H1 (cell line): ENCODE results near the gene PLBD1. TPM values are rescaled to one million over a fixed set of nuclear protein-coding genes. Genes with fewer than 3 reads are reported as not detected.
A peak's percentile ranks its signal among the peaks of the same experiment; 100 is the strongest.

Experiments used
- CTCF ChIA-PET: fragments of 300-600 bp; sonication (Branson Sonifier 250); formaldehyde crosslinking; loops from one replicate; lab custom pipeline; 2021; ENCODE audit not compliant: partially characterized antibody; lab: Charles Lee
- POLR2A ChIA-PET: fragments of 300-600 bp; sonication (Branson Sonifier 250); formaldehyde crosslinking; loops from one replicate; lab custom pipeline; 2021; ENCODE audit warnings: inconsistent platforms; ENCODE audit not compliant: partially characterized antibody; lab: Charles Lee
- DNase-seq, 2 experiments: peaks; one replicate each; pipeline versions ENCODE4 v3.0.0 to v3.0.0-alpha.2; 2010 to 2022; ENCODE audit warnings: low spot score in 2 of 2, low read depth in 1 of 2, mixed read lengths in 1 of 2
- FAIRE-seq: peaks from 2 replicates; lab custom pipeline; 2011; peaks lifted over from hg19 to GRCh38; lab: Jason Lieb, UNC
- H2AFZ ChIP-seq: 2 replicates; pipeline ENCODE4 v1.8.1; 2012; ENCODE audit warnings: low read length, inconsistent platforms
- H2AK5ac ChIP-seq: 2 replicates; pipeline ENCODE4 v1.6.1; 2013; ENCODE audit warnings: low read depth, low read length
- H2BK120ac ChIP-seq: replicated peaks from 2 replicates; pipeline ENCODE3; 2013; ENCODE audit warnings: low read depth, low read length, inconsistent platforms
- H2BK12ac ChIP-seq: 2 replicates; pipeline ENCODE4 v1.6.1; 2013; ENCODE audit warnings: low read depth, low read length
- H2BK15ac ChIP-seq: 2 replicates; pipeline ENCODE4 v1.6.1; 2013; ENCODE audit warnings: low read length
- H2BK20ac ChIP-seq: 2 replicates; pipeline ENCODE4 v1.6.1; 2013; ENCODE audit warnings: low read length
- H2BK5ac ChIP-seq: 2 replicates; pipeline ENCODE4 v1.6.1; 2013; ENCODE audit warnings: low read depth, low read length
- H3K14ac ChIP-seq: 2 replicates; pipeline ENCODE4 v1.6.1; 2013; ENCODE audit warnings: inconsistent platforms; ENCODE audit not compliant: insufficient read length
- H3K18ac ChIP-seq: 2 replicates; pipeline ENCODE4 v1.6.1; 2013; ENCODE audit warnings: low read length; ENCODE audit errors: extremely low read depth
- H3K23ac ChIP-seq: 2 replicates; pipeline ENCODE4 v1.6.1; 2013; ENCODE audit warnings: inconsistent platforms; ENCODE audit not compliant: insufficient read length
- H3K23me2 ChIP-seq: 2 replicates; pipeline ENCODE4 v1.6.1; 2013; ENCODE audit warnings: low read depth, low read length
- H3K27ac ChIP-seq: 2 replicates; pipeline ENCODE4 v1.6.1; 2011; ENCODE audit warnings: low read depth, low read length, inconsistent platforms
- H3K27me3 ChIP-seq, 4 experiments: replicated peaks in 1 of 4; 1 replicate in 1 of 4; 2 replicates in 3 of 4; pipeline versions ENCODE4 v1.6.1 to v1.8.1; 2011 to 2013; ENCODE audit warnings: low read length in 3 of 4, mild to moderate bottlenecking in 3 of 4, inconsistent platforms in 2 of 4, mixed read lengths in 2 of 4, moderate library complexity in 1 of 4; ENCODE audit not compliant: control insufficient read depth in 3 of 4, insufficient read depth in 3 of 4; ENCODE audit errors: extremely low read depth in 1 of 4
- H3K36me3 ChIP-seq, 4 experiments: 2 replicates each; pipeline versions ENCODE4 v1.6.1 to v1.8.1; 2011 to 2013; ENCODE audit warnings: mild to moderate bottlenecking in 4 of 4, low read length in 3 of 4, moderate library complexity in 2 of 4, control low read depth in 1 of 4, inconsistent platforms in 1 of 4; ENCODE audit not compliant: insufficient read depth in 4 of 4, control insufficient read depth in 2 of 4
- H3K4ac ChIP-seq: replicated peaks from 2 replicates; pipeline ENCODE3; 2013; ENCODE audit warnings: low read length, low read depth, mixed read lengths, inconsistent platforms; ENCODE audit not compliant: insufficient read length
- H3K4me1 ChIP-seq, 4 experiments: replicated peaks in 1 of 4; 1 replicate in 1 of 4; 2 replicates in 3 of 4; pipeline versions ENCODE4 v1.6.1 to v1.8.1; 2011 to 2013; ENCODE audit warnings: low read length in 3 of 4, inconsistent platforms in 2 of 4, mixed read lengths in 1 of 4; ENCODE audit not compliant: insufficient read depth in 4 of 4, control insufficient read depth in 3 of 4
- H3K4me2 ChIP-seq, 2 experiments: 2 replicates each; pipeline versions ENCODE4 v1.6.1 to v1.8.1; 2011 to 2013; ENCODE audit warnings: low read depth in 2 of 2, low read length in 2 of 2, control low read depth in 1 of 2, inconsistent platforms in 1 of 2, mild to moderate bottlenecking in 1 of 2; ENCODE audit not compliant: insufficient read depth in 1 of 2
- H3K4me3 ChIP-seq, 4 experiments: fragments of 200-600, 300-600 bp in 1 of 4; sonication (generic), shearing (Covaris generic), sonication (Bioruptor Twin) in 1 of 4; 2 replicates each; pipeline versions ENCODE4 v1.5.1 to v1.8.1; 2011 to 2016; ENCODE audit warnings: low read length in 4 of 4, low read depth in 3 of 4, control low read depth in 2 of 4, inconsistent platforms in 2 of 4, mild to moderate bottlenecking in 2 of 4, mixed read lengths in 1 of 4, moderate library complexity in 1 of 4; ENCODE audit not compliant: insufficient read depth in 2 of 4; ENCODE audit errors: extremely low read depth in 1 of 4
- H3K56ac ChIP-seq: replicated peaks from 2 replicates; pipeline ENCODE3; 2013; ENCODE audit warnings: low read depth, mild to moderate bottlenecking, mixed read lengths, low read length, inconsistent platforms; ENCODE audit not compliant: insufficient read length
- H3K79me1 ChIP-seq: 2 replicates; pipeline ENCODE4 v1.6.1; 2013; ENCODE audit warnings: low read depth, low read length, control low read depth
- H3K79me2 ChIP-seq, 2 experiments: 2 replicates each; pipeline versions ENCODE4 v1.6.1 to v1.8.1; 2012 to 2013; ENCODE audit warnings: low read length in 2 of 2, mild to moderate bottlenecking in 2 of 2, inconsistent platforms in 1 of 2; ENCODE audit not compliant: insufficient read depth in 2 of 2, control insufficient read depth in 1 of 2
- H3K9ac ChIP-seq, 4 experiments: replicated peaks in 1 of 4; 1 replicate in 1 of 4; 2 replicates in 3 of 4; pipeline versions ENCODE4 v1.6.1 to v1.8.1; 2011 to 2013; ENCODE audit warnings: low read depth in 3 of 4, low read length in 3 of 4, control low read depth in 2 of 4, mild to moderate bottlenecking in 2 of 4, moderate library complexity in 2 of 4, inconsistent platforms in 1 of 4; ENCODE audit errors: extremely low read depth in 1 of 4
- H3K9me3 ChIP-seq, 2 experiments: 2 replicates each; pipeline versions ENCODE4 v1.6.1 to v1.8.1; 2012 to 2013; ENCODE audit warnings: mild to moderate bottlenecking in 2 of 2, moderate library complexity in 2 of 2, control low read depth in 1 of 2, inconsistent platforms in 1 of 2, low read depth in 1 of 2, low read length in 1 of 2, mixed read lengths in 1 of 2; ENCODE audit not compliant: insufficient read depth in 2 of 2
- H4K20me1 ChIP-seq, 2 experiments: replicated peaks in 1 of 2; 2 replicates each; pipeline versions ENCODE3 to v1.8.1; 2011 to 2013; ENCODE audit warnings: inconsistent platforms in 2 of 2, low read length in 2 of 2, mild to moderate bottlenecking in 1 of 2; ENCODE audit not compliant: insufficient read depth in 2 of 2, control insufficient read depth in 1 of 2
- H4K5ac ChIP-seq: 2 replicates; pipeline ENCODE4 v1.6.1; 2013; ENCODE audit warnings: low read length, low read depth, mixed read lengths, inconsistent platforms; ENCODE audit not compliant: insufficient read length
- H4K8ac ChIP-seq: 2 replicates; pipeline ENCODE4 v1.8.0; 2013; ENCODE audit warnings: mild to moderate bottlenecking, moderate library complexity, low read length, inconsistent platforms; ENCODE audit not compliant: insufficient read depth; ENCODE audit errors: extremely low read depth
- H4K91ac ChIP-seq: replicated peaks from 2 replicates; pipeline ENCODE3; 2013; ENCODE audit warnings: low read length, mixed read lengths, inconsistent platforms; ENCODE audit not compliant: insufficient read length
- CBX5 ChIP-seq: fragments of 300-800, 300-1000 bp; sonication (generic); IDR thresholded peaks from 2 replicates; pipeline ENCODE4 v1.7.1; 2016; ENCODE audit warnings: antibody characterized with exemption, low read length, low read depth
- CEBPB ChIP-seq: IDR thresholded peaks from 2 replicates; pipeline ENCODE4 v1.6.1; 2012; ENCODE audit warnings: low read depth, low read length
- CTBP2 ChIP-seq: IDR thresholded peaks from 2 replicates; pipeline ENCODE4 v1.7.0; 2011; ENCODE audit warnings: borderline replicate concordance, mild to moderate bottlenecking, moderate library complexity, mixed read lengths, low read length; ENCODE audit not compliant: insufficient read depth, insufficient read length
- EP300 ChIP-seq, 2 experiments: IDR thresholded peaks; 1 replicate in 1 of 2; 2 replicates in 1 of 2; pipeline ENCODE4 v1.6.1; 2011 to 2012; ENCODE audit warnings: low read depth in 2 of 2, low read length in 2 of 2, mild to moderate bottlenecking in 2 of 2, borderline replicate concordance in 1 of 2, inconsistent platforms in 1 of 2, moderate library complexity in 1 of 2
- POU5F1 ChIP-seq: IDR thresholded peaks from 2 replicates; pipeline ENCODE4 v1.6.1; 2011; ENCODE audit warnings: low read depth, mild to moderate bottlenecking, low read length, moderate library complexity
- RBBP5 ChIP-seq: IDR thresholded peaks from 2 replicates; pipeline ENCODE4 v1.7.1; 2012; ENCODE audit warnings: low read depth, mild to moderate bottlenecking, inconsistent platforms, low read length, moderate library complexity, borderline replicate concordance
- TBP ChIP-seq: IDR thresholded peaks from 2 replicates; pipeline ENCODE4 v1.6.1; 2011; ENCODE audit warnings: low read depth, low read length, improper control_type of control experiment
- WGBS, 2 experiments: shearing (Covaris generic) in 1 of 2; methylation state at CpG; one replicate each; pipeline versions ENCODE4 v1.1.6 to v1.1.7; 2013 to 2015; ENCODE audit warnings: low lambda C conversion rate in 2 of 2, mixed read lengths in 2 of 2, inconsistent platforms in 1 of 2, low coverage in 1 of 2, missing lambda C conversion rate in 1 of 2; ENCODE audit not compliant: insufficient replicate concordance in 2 of 2, insufficient coverage in 1 of 2, insufficient read length in 1 of 2; ENCODE audit errors: extremely low coverage in 1 of 2, missing lambda C conversion rate in 1 of 2; 5-methylcytosine and 5-hydroxymethylcytosine counted together
- polyA plus RNA-seq, 7 experiments: library from polyadenylated mRNA; depleted of rRNA in 3 of 7; stranded (reverse) in 5 of 7; unstranded in 2 of 7; fragments of >200 nt in 5 of 7; fragments of 200-250 nt in 2 of 7; gene quantifications; 1 replicate in 5 of 7; 2 replicates in 1 of 7; 4 replicates in 1 of 7; pipeline versions ENCODE4 v1.2.1 to v1.2.3, GENCODE V29; 2011 to 2013; ENCODE audit warnings: missing spikeins in 2 of 7, mixed read lengths in 2 of 7
- total RNA-seq: library from RNA; stranded (reverse); fragmentation: NEBNext Ultra II Directional; extraction: Animal tissue kit (Norgen Biotek cat#: 25700); gene quantifications from 2 replicates; pipeline ENCODE4 v1.2.1, GENCODE V29; 2021
- TF ChIP-seq, protein P1 (sequence below): IDR thresholded peaks from 2 replicates; pipeline ENCODE4 v1.6.1; 2012; ENCODE audit warnings: inconsistent platforms

The PLBD1 gene
- total and polyA plus RNA-seq, 2 of the 8 experiments (the other 6 are each of a cell fraction or from before 2014, with no cell fraction given): 6.3 to 12.3 TPM

DNA sequence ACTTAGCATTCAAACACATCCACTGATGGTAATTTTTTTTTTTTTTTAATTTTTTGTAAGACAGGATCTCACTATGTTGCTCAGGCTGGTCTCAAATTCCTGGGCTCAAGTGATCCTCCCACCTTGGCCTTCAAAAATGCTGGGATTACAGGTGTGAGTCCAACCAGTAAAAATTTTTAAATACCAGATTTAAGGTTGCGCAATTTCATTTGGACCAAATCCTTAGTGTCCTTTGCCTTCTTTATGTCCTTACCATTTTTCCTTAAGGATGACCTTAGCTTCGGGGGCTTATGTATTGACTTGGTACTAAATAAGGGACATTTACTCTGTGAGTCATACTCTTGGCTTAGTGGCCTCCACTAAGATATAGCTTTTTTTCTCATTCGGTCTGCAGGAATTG, 4.1 kb upstream of the PLBD1 start:
- Histone ChIP-seq H2BK20ac (no peak overlapping the region), H2BK5ac (no peak overlapping the region), H3K23me2 (peaks cover 11% of the 10 kb centered on the region; the same call in 1 of the 2 replicates), H3K4ac (no peak overlapping the region), H3K4me3 (no peak overlapping the region), H2BK12ac (no peak overlapping the region), H2BK120ac (no peak overlapping the region), H4K8ac (no peak overlapping the region), H3K9ac (no peak overlapping the region), H3K27ac (no peak overlapping the region), H3K9me3 (no peaks in the 10 kb centered on the region), H3K56ac (no peak overlapping the region), H3K27me3 (peaks cover 0 to 4% (median 1%) of the 10 kb centered on the region in 4 experiments; a peak in 3 of 7 replicates), H3K18ac (no peak overlapping the region), H3K23ac (no peak overlapping the region), H3K4me1 (peaks cover 0 to 3% (median 0%) of the 10 kb centered on the region in 4 experiments; a peak in 2 of 7 replicates), H3K79me1 (no peaks in the 10 kb centered on the region; the same call in 1 of the 2 replicates), H3K4me2 (no peak overlapping the region), H3K36me3 (no peaks in the 10 kb centered on the region), H4K91ac (no peak overlapping the region), H2BK15ac (no peak overlapping the region), H4K5ac (no peak overlapping the region), H2AK5ac (no peak overlapping the region), H4K20me1 (no peaks in the 10 kb centered on the region), H3K79me2 (no peaks in the 10 kb centered on the region), H3K14ac (no peak overlapping the region), H2AFZ (no peak overlapping the region)
- ChIA-PET CTCF (interaction anchor here (0.7 to 3.4 kb wide), 13 partner anchors 12 to 287 kb away, joined by 3 to 31 read pairs (median 5); no protein-coding TSS in a partner anchor), POLR2A (no interaction called here)
- 89% methylated on average over 3 of the region's 3 CpGs; no CpG with 5 or more reads in 1 of the 2 experiments for WGBS, 2 experiments
- TF ChIP-seq TBP (no peak), EP300 (IDR thresholded peaks at IDR 0.05; ENCODE audit: borderline replicate concordance in 1 of 2, low read depth in 2 of 2, low read length in 2 of 2) (no peak), CEBPB (peak; percentile 91), POU5F1 (no peak), RBBP5 (no peak), CBX5 (no peak), CTBP2 (no peak)
- TF ChIP-seq, protein P1, sequence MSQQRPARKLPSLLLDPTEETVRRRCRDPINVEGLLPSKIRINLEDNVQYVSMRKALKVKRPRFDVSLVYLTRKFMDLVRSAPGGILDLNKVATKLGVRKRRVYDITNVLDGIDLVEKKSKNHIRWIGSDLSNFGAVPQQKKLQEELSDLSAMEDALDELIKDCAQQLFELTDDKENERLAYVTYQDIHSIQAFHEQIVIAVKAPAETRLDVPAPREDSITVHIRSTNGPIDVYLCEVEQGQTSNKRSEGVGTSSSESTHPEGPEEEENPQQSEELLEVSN: no peak
- FAIRE-seq: no peak
- DNase-seq: no peak
